HG03108 (cell line): ENCODE results near the gene PRIM2.
"Not testable (repeated sequence)": the region's sequence is repeated elsewhere in the genome, so short reads cannot be mapped to it uniquely, and the experiment has no call there.

ENCODE experiments used
- ATAC-seq: cut with Tn5 transposase; IDR thresholded peaks from one replicate; pipeline ENCODE4 v1.9.1; 2021; ENCODE audit warnings: moderate library complexity; ENCODE audit not compliant: unreplicated experiment

Gene PRIM2

DNA sequence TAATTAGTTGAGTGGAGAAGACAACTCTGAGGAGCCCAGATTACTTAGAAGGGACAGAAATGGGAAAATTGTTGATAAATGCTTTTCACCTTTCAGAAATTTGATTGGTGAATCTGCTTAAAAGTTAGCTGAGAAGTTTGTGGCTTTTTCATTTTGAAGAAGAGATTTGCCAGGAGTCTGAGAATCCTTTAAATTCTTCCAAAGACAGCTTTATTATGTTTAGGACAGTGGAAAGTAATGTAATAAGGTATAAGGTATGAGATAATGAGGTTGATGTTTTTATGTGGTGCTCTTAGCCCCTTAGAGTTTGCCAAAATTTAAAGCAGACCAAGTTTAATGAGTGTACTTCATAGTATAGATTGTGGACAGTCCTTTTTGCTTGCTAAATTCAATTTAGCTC lies 42.3 kb downstream of the PRIM2 start:
- ATAC-seq = not testable (repeated sequence)

- not testable (repeated sequence) for ATAC-seq
These were observed 44.9 kb downstream of the PRIM2 start for GRCh38 chr6:57362340-57362739.

- not testable (repeated sequence) for ATAC-seq
These were observed 47.7 kb downstream of the PRIM2 start for GRCh38 chr6:57365076-57365583.

- ATAC-seq = not testable (repeated sequence)
These were observed 51.7 kb downstream of the PRIM2 start for GRCh38 chr6:57368965-57369731.

GRCh38 chr6:57371779-57372178 lies 54.3 kb downstream of the PRIM2 start:
- ATAC-seq = not testable (repeated sequence)

- ATAC-seq = not testable (repeated sequence)
These were observed 57.3 kb downstream of the PRIM2 start for GRCh38 chr6:57374764-57375163.

DNA sequence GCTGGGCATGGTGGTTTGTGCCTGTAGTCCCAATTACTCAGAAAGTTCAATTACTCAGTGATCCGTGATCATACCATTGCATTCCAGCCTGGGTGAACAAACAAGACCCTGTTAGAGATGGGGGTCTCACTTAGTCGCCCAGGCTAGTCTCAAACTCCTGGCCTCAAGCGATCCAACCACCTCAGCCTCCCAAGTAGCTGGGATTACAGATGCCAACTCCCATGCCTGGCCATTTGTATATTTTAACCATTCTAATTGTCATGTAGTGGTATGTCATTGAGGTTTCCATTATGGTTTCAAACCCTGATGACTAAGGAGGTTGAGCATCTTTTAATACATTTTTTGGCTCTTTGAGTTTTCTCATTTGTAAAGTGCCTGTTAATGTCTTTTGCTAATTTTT lies 58.7 kb downstream of the PRIM2 start:
- ATAC-seq = not testable (repeated sequence)

DNA sequence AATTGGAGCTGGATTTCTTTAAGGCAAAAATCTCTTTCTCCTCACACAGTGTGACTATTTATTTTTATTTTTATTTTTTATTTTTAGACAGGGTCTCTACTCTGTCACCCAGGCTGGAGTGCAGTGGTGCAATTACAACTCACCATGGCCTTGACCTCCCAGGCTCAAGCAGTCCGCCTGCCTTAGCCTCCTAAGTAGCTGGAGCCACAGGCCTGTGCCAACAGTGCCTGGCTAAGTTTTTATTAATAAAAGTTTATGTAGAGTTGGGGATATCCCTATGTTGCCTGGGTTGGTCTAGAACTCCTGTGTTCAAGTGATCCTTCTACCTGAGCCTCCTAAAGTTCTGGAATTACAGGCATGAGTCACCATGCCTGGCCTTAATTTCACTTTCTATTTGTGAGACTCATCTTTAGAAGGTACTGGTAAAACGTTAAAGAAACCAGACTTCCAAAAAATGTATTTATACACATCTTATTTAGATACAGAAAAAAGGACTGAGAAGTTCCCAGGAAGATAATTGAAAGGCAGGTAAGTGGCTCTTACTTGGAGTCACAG lies 71.7 kb downstream of the PRIM2 start:
- peak; percentile 50 for ATAC-seq

GRCh38 chr6:57390818-57391217 lies 73.4 kb downstream of the PRIM2 start:
- ATAC-seq = not testable (repeated sequence)

DNA sequence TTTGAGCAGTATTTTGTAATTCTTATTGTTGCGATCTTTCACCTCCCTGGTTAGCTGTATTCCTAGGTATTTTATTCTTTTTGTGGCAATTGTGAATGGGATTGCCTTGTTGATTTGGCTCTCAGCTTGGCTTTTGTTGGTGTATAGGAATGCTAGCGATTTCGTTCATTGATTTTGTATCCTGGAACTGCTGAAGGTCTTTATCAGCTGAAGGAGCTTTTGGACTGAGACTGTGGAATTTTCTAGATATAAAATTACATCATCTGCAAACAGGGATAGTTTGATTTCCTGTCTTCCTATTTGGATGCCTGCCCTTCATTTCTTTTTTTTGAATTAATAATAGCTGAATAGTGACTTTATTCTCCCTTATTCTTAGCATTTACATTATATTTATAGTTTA lies 74.6 kb downstream of the PRIM2 start:
- not testable (repeated sequence) for ATAC-seq

GRCh38 chr6:57419341-57419740 lies 101.9 kb downstream of the PRIM2 start:
- not testable (repeated sequence) for ATAC-seq

- ATAC-seq = no peak
These were observed 104.1 kb downstream of the PRIM2 start for GRCh38 chr6:57421503-57421902.

GRCh38 chr6:57423468-57423867 lies 106.0 kb downstream of the PRIM2 start:
- no peak for ATAC-seq

GRCh38 chr6:57431742-57432141 lies 114.3 kb downstream of the PRIM2 start:
- not testable (repeated sequence) for ATAC-seq

GRCh38 chr6:57432157-57432556 lies 114.7 kb downstream of the PRIM2 start:
- no peak for ATAC-seq

DNA sequence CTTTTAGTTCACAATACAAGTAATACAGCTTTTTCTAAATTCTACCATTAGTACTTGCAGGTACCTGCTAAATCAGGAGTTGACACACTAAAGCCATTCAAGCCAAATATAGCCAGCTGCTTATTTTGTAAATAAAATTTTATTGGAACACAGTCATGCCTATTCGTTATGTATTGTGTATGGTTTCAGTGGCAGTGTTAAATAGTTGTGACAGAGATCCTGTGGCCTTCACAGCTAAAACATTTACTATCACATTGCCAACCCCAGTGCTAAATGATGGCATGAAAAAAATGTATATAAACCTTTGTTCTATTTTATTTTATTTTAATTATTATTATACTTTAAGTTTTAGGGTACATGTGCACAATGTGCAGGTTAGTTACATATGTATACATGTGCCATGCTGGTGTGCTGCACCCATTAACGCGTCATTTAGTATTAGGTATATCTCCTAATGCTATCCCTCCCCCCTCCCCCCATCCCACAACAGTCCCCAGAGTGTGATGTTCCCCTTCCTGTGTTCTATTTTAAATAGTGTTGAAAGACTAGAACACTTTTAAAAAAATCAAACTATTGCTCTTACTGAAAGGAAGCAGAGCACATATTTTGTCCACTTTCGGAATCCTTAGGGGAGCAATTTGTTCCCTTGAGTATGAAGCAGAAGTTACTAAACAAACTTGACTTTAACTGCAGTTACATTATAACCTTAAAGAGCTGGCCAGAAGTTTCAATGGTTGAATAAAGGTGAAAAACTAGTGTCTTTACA lies 115.7 kb downstream of the PRIM2 start:
- ATAC-seq = peak; percentile 68

DNA sequence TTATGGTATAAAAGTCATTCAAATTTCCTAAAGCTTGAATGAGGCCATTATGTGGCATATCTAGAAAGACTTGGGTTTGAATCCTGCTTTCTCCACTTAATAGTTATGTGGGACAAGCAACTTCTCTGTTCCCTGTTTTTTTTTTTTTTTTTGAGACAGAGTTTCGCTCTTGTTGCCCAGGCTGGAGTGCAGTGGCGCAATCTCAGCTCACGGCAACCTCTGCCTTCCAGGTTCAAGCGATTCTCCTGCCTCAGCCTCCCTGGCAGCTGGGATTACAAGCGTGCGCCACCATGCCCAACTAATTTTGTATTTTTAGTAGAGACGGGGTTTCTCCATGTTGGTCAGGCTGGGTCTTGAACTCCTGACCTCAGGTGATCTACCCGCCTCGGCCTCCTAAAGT lies 116.4 kb downstream of the PRIM2 start:
- not testable (repeated sequence) for ATAC-seq

DNA sequence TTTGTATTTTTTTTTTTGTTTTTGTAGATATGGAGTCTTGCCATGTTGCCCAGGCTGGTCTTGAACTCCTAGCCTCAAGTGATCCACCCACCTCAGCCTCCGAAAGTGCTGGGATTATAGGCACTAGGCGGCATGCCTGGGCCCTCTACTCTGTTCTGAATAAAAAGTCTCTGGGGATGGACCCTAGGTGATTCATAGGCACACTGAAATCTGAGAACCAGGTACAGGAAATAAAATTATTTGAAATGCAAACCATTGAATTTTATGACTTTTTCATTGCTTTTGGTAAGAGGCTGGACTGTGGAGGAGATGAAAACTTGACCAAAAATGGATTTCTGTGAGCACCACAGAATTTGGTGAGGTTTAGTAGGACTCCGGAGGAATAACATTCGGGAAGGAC lies 117.5 kb downstream of the PRIM2 start:
- no peak for ATAC-seq

DNA sequence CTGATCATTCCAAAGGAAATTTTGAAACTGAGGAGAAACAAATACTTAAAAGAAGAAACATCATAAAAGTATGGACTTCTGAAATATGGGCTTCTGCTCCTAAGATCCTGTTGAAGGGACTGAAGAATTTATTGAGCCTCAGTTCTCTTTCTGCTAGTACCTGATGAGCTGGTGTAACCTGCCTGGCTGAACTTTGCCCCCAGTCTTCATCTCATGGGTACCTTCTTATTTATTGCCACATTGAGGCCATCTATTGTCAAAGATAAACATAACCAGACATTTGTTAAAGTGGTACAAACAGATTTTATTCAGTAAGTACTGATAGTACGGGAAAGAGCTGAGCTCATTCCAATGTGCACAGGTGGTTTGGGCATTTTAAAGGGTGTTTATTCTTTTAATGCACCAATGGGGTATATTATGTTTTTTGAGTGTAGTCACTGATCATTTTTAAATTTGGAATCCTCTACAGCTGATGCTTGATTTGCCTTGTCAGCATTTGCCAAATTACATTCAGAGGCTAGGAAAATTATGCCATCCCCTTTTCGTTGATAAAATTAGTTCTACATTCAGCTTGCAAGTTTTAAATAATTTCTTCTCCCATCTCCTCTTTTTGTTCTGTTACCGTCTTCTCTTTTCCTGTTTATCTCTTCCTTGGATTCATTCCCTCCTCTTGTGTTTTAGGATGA lies 118.2 kb downstream of the PRIM2 start:
- no peak for ATAC-seq

GRCh38 chr6:57440735-57441134 lies 123.3 kb downstream of the PRIM2 start:
- ATAC-seq = not testable (repeated sequence)

DNA sequence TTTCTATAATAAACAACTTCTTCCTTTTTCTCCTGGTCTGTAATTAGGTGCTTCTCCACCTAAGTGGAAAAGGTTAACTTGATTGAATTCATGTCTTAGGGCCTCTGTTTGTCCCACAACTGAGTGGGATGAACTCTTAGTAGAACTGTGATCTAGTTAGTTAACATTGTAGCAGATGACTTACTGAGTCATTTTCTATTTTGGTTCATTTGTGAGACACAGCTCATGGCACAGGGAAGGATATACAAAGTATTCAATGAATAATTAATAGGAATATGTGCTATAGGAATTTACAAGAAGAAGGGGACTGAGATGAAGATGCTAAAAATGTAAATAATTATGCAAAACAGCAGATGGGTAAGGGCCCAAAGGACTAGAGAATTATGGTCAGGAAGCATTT lies 124.7 kb downstream of the PRIM2 start:
- ATAC-seq = not testable (repeated sequence)
